Activated CD4-positive, alpha-beta T cell treated with anti-CD3 and anti-CD28 coated beads, Interleukin-2, amount 10 ng/mL, durations not matched to agents 7 days and 5 days (primary cell): ENCODE results near the gene PPBP. TPM values are rescaled to one million over a fixed set of nuclear protein-coding genes. Genes with fewer than 3 reads are reported as not detected.
"Not testable (repeated sequence)": the region's sequence is repeated elsewhere in the genome, so short reads cannot be mapped to it uniquely, and the experiment has no call there.

Experiments used
- CTCF ChIA-PET: fragments of 350-600 bp; sonication (Branson Sonifier 250); formaldehyde crosslinking; loops from one replicate; lab custom pipeline; 2021; ENCODE audit warnings: antibody characterized with exemption; lab: Charles Lee
- POLR2A ChIA-PET: fragments of 350-600 bp; sonication (Branson Sonifier 250); formaldehyde crosslinking; loops from one replicate; lab custom pipeline; 2021; ENCODE audit warnings: antibody characterized with exemption; lab: Charles Lee
- DNase-seq: peaks from one replicate; pipeline ENCODE4 v3.0.0-alpha.2; 2020
- H3K27ac Mint-ChIP-seq: one replicate; pipeline ENCODE4 v1.8.0; 2021; ENCODE audit warnings: mild to moderate bottlenecking, moderate library complexity, mixed read lengths
- H3K27me3 Mint-ChIP-seq: one replicate; pipeline ENCODE4 v1.8.0; 2021; ENCODE audit warnings: mixed read lengths
- H3K36me3 Mint-ChIP-seq: one replicate; pipeline ENCODE4 v1.8.0; 2021; ENCODE audit warnings: low read depth, mixed read lengths
- H3K4me1 Mint-ChIP-seq: one replicate; pipeline ENCODE4 v1.8.0; 2021; ENCODE audit warnings: mixed read lengths
- H3K4me3 Mint-ChIP-seq: one replicate; pipeline ENCODE4 v1.8.0; 2021; ENCODE audit warnings: mild to moderate bottlenecking, moderate library complexity, mixed read lengths
- H3K9me3 Mint-ChIP-seq: one replicate; pipeline ENCODE4 v1.8.0; 2021; ENCODE audit warnings: mixed read lengths
- total RNA-seq, 2 experiments: library from RNA; stranded (reverse); gene quantifications; one replicate each; pipeline ENCODE4 v1.2.3, GENCODE V29; 2021

The PPBP gene
- total RNA-seq, 2 experiments from 2014 or later: not detected

- ChIA-PET CTCF (no interaction called here), POLR2A (no interaction called here)
- no peaks in the 10 kb centered on the region for H3K36me3 Mint-ChIP-seq
- no peaks in the 10 kb centered on the region for H3K4me1 Mint-ChIP-seq
- peaks cover 11% of the 10 kb centered on the region for H3K9me3 Mint-ChIP-seq
- no peaks in the 10 kb centered on the region for H3K27me3 Mint-ChIP-seq
- H3K4me3 Mint-ChIP-seq: no peak overlapping the region
- no peak for DNase-seq
- no peak overlapping the region for H3K27ac Mint-ChIP-seq
Measured at GRCh38 chr4:73962724-73963123, 25.3 kb downstream of the PPBP start.

- H3K9me3 Mint-ChIP-seq: peaks cover 12% of the 10 kb centered on the region
- CTCF ChIA-PET, H3K27me3 Mint-ChIP-seq, DNase-seq, POLR2A ChIA-PET, H3K4me3 Mint-ChIP-seq, H3K27ac Mint-ChIP-seq, H3K4me1 Mint-ChIP-seq, H3K36me3 Mint-ChIP-seq: not testable (repeated sequence)
Measured at GRCh38 chr4:73959041-73959440, 28.9 kb downstream of the PPBP start.

GRCh38 chr4:73952352-73952751 is 35.6 kb downstream of the PPBP start:
- POLR2A ChIA-PET: no interaction called here
- H3K36me3 Mint-ChIP-seq: no peaks in the 10 kb centered on the region
- no peak for DNase-seq
- no peak overlapping the region for H3K4me3 Mint-ChIP-seq
- H3K27ac Mint-ChIP-seq: no peak overlapping the region
- no peaks in the 10 kb centered on the region for H3K4me1 Mint-ChIP-seq
- no peaks in the 10 kb centered on the region for H3K9me3 Mint-ChIP-seq
- H3K27me3 Mint-ChIP-seq: no peaks in the 10 kb centered on the region
- CTCF ChIA-PET: no interaction called here

- DNase-seq, H3K4me3 Mint-ChIP-seq, H3K9me3 Mint-ChIP-seq, POLR2A ChIA-PET, H3K27me3 Mint-ChIP-seq, H3K27ac Mint-ChIP-seq, CTCF ChIA-PET, H3K4me1 Mint-ChIP-seq, H3K36me3 Mint-ChIP-seq: not testable (repeated sequence)
Measured at GRCh38 chr4:73950376-73950920, 37.5 kb downstream of the PPBP start.

- H3K27ac Mint-ChIP-seq: no peak overlapping the region
- H3K27me3 Mint-ChIP-seq: peaks cover 18% of the 10 kb centered on the region
- CTCF ChIA-PET: no interaction called here
- no peaks in the 10 kb centered on the region for H3K36me3 Mint-ChIP-seq
- POLR2A ChIA-PET: no interaction called here
- DNase-seq: no peak
- no peaks in the 10 kb centered on the region for H3K9me3 Mint-ChIP-seq
- H3K4me3 Mint-ChIP-seq: no peak overlapping the region
- H3K4me1 Mint-ChIP-seq: no peaks in the 10 kb centered on the region
Measured at GRCh38 chr4:73948990-73949706, 38.8 kb downstream of the PPBP start.

- no peaks in the 10 kb centered on the region for H3K9me3 Mint-ChIP-seq
- H3K27ac Mint-ChIP-seq: no peak overlapping the region
- ChIA-PET POLR2A (no interaction called here), CTCF (no interaction called here)
- no peaks in the 10 kb centered on the region for H3K4me1 Mint-ChIP-seq
- H3K4me3 Mint-ChIP-seq: no peak overlapping the region
- no peaks in the 10 kb centered on the region for H3K36me3 Mint-ChIP-seq
- no peak for DNase-seq
- H3K27me3 Mint-ChIP-seq: peaks cover 23% of the 10 kb centered on the region
Measured at GRCh38 chr4:73948291-73948690, 39.7 kb downstream of the PPBP start.

GRCh38 chr4:73947239-73947985 is 40.6 kb downstream of the PPBP start:
- ChIA-PET CTCF (no interaction called here), POLR2A (interaction anchor here (0.6 kb wide), 1 partner anchor 34 kb away, joined by 3 read pairs; the partner anchor contains the start of gene PF4)
- Mint-ChIP-seq H3K4me3 (no peak overlapping the region), H3K9me3 (no peaks in the 10 kb centered on the region), H3K4me1 (no peaks in the 10 kb centered on the region), H3K27ac (no peak overlapping the region), H3K36me3 (no peaks in the 10 kb centered on the region), H3K27me3 (peaks cover 30% of the 10 kb centered on the region)
- DNase-seq: no peak

- POLR2A ChIA-PET: no interaction called here
- H3K4me1 Mint-ChIP-seq: no peaks in the 10 kb centered on the region
- CTCF ChIA-PET: no interaction called here
- H3K4me3 Mint-ChIP-seq: no peak overlapping the region
- H3K9me3 Mint-ChIP-seq: no peaks in the 10 kb centered on the region
- DNase-seq: no peak
- no peak overlapping the region for H3K27ac Mint-ChIP-seq
- H3K27me3 Mint-ChIP-seq: peaks cover 30% of the 10 kb centered on the region
- H3K36me3 Mint-ChIP-seq: no peaks in the 10 kb centered on the region
Measured at GRCh38 chr4:73945674-73946449, 42.1 kb downstream of the PPBP start.

- H3K4me1 Mint-ChIP-seq: no peaks in the 10 kb centered on the region
- H3K4me3 Mint-ChIP-seq: no peak overlapping the region
- ChIA-PET CTCF (no interaction called here), POLR2A (no interaction called here)
- no peak for DNase-seq
- H3K36me3 Mint-ChIP-seq: no peaks in the 10 kb centered on the region
- H3K27ac Mint-ChIP-seq: no peak overlapping the region
- H3K27me3 Mint-ChIP-seq: peaks cover 30% of the 10 kb centered on the region
- no peaks in the 10 kb centered on the region for H3K9me3 Mint-ChIP-seq
Measured at GRCh38 chr4:73945140-73945539, 42.9 kb downstream of the PPBP start.

- CTCF ChIA-PET: no interaction called here
- Mint-ChIP-seq H3K9me3 (no peaks in the 10 kb centered on the region), H3K4me1 (no peaks in the 10 kb centered on the region), H3K27ac (no peak overlapping the region), H3K36me3 (no peaks in the 10 kb centered on the region), H3K4me3 (no peak overlapping the region), H3K27me3 (peaks cover 30% of the 10 kb centered on the region)
- no peak for DNase-seq
- POLR2A ChIA-PET: no interaction called here
Measured at GRCh38 chr4:73944061-73944875, 43.7 kb downstream of the PPBP start.

- Mint-ChIP-seq H3K27me3 (peaks cover 30% of the 10 kb centered on the region), H3K27ac (no peak overlapping the region), H3K4me3 (no peak overlapping the region), H3K9me3 (no peaks in the 10 kb centered on the region), H3K36me3 (no peaks in the 10 kb centered on the region), H3K4me1 (no peaks in the 10 kb centered on the region)
- no peak for DNase-seq
- POLR2A ChIA-PET: no interaction called here
- CTCF ChIA-PET: no interaction called here
Measured at GRCh38 chr4:73943555-73943954, 44.4 kb downstream of the PPBP start.

GRCh38 chr4:73936969-73937368 is 51.0 kb downstream of the PPBP start:
- no peak overlapping the region for H3K27ac Mint-ChIP-seq
- no peaks in the 10 kb centered on the region for H3K9me3 Mint-ChIP-seq
- H3K36me3 Mint-ChIP-seq: no peaks in the 10 kb centered on the region
- H3K4me1 Mint-ChIP-seq: no peaks in the 10 kb centered on the region
- H3K27me3 Mint-ChIP-seq: no peaks in the 10 kb centered on the region
- ChIA-PET CTCF (no interaction called here), POLR2A (no interaction called here)
- no peak overlapping the region for H3K4me3 Mint-ChIP-seq
- no peak for DNase-seq
